ENCODE data around the gene KCNE1. TPM values are rescaled to one million over a fixed set of nuclear protein-coding genes. Genes with fewer than 3 reads are reported as not detected.
"Not testable (repeated sequence)": the region's sequence is repeated elsewhere in the genome, so short reads cannot be mapped to it uniquely, and the experiment has no call there.

Gene KCNE1
- total RNA-seq, 1 experiment from 2014 or later = 0.06 TPM

DNA sequence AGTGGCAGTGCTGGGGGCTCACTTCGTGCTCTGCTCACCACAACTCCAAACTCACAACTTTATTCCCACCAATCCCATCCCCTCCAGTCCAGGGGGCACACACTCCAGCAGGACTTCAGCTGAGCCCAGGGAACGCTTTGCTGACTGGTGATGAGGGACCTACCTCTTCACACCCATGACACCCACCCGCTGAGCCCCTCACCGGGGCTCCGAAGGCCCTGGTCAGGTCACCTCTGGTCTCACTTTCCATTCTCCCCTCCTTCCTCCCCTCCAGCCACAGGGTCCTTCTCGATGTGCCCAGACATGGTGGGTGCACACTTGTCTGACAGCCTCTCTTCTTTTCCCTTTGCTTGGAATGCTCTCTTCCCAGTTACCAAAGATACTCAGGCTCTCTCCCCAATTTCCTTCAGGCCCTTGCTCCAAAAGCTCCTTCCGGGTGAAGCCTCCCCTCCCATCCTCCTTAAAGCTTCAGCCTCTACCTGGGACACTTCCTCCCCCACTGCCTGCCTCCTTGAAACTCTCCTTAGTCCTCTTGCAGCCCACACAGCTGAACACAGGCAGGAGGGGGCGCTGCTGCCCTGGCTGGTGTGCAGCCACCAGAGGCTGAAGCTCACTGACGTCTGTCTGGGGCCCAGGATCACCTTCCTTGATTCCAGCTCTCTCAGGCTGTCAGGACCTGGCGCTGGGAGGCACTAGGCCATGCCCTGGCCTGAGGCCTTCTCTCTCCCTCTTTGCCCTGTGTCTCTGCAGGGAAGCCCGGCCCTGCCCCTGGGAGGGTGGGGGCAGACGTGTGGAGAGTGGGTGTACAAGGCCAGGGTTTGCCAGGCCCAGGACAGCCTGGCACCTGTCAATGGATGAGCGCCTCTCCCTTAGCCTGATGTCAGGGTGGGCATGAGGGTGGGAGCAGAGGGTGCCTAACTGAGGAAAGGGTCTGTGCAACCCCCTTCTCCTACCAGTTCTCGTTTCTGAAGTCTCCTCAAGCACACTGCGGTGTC, 1.6 kb downstream of the KCNE1 start:
- peak; percentile 57 to 63 for DNase-seq
- no peaks in the 10 kb centered on the region for H3K4me1 ChIP-seq
- H3K27ac ChIP-seq = no peak overlapping the region

DNA sequence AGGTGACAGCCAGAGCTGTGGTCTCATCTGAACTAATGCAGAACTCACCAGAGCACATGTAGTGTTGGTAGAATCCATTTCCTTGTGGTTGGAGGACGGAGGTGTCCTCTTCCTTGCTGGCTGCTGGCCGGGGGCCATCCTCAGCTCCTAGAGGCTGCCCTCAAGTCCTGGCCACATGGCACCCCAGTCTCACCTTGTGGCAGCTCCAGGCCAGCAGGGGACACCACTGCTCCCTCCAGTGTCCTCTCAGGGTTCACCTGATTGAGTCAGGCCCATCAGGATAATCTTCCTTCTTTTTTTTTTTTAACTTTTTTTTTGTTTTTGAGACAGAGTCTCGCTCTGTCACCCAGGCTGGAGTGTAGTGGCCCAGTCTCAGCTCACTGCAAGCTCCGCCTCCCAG, 2.9 kb downstream of the KCNE1 start:
- no peak overlapping the region for H3K27ac ChIP-seq
- H3K4me3 ChIP-seq = no peak overlapping the region
- no peaks in the 10 kb centered on the region for H3K36me3 ChIP-seq
- no peaks in the 10 kb centered on the region for H3K4me1 ChIP-seq
- no peak for DNase-seq
- H3K27me3 ChIP-seq = no peaks in the 10 kb centered on the region
- no peaks in the 10 kb centered on the region; the same call in 1 of the 2 replicates for H3K9me3 ChIP-seq (replicated peaks)

More for the DNA sequence above, 1.6 kb downstream of the KCNE1 start:
- no peaks in the 10 kb centered on the region for H3K36me3 ChIP-seq
- H3K4me3 ChIP-seq = no peak overlapping the region
- no peaks in the 10 kb centered on the region for H3K9me3 ChIP-seq (replicated peaks)
- no peaks in the 10 kb centered on the region for H3K27me3 ChIP-seq

DNA sequence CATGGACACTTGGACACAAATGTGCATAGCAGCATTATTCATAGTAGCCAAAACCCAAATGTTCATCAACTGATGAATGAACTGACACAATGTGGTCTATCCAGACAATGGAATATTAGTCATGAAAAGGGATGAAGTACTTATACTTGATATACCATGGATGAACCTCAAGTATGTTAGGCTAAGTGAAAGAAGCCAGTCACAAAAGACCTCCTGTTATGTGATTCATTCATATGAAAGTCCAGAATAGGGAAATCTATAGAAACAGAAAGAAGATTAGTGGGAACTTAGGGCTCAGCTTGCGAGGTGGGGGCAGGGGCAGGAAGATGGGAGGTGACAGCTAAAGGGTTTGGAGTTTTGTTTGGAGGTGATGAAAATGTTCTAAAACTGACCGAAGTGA, 7.4 kb downstream of the KCNE1 start:
- H3K4me3 ChIP-seq = no peak overlapping the region
- H3K27ac ChIP-seq = no peak overlapping the region
- H3K4me1 ChIP-seq = no peaks in the 10 kb centered on the region
- no peak for DNase-seq
- H3K27me3 ChIP-seq = no peaks in the 10 kb centered on the region
- no peaks in the 10 kb centered on the region for H3K36me3 ChIP-seq
- H3K9me3 ChIP-seq (replicated peaks) = no peaks in the 10 kb centered on the region; the same call in 1 of the 2 replicates

GRCh38 chr21:34502480-34503106, 9.4 kb downstream of the KCNE1 start:
- no peak for DNase-seq
- H3K9me3 ChIP-seq (replicated peaks) = no peaks in the 10 kb centered on the region; the same call in 1 of the 2 replicates
- H3K4me1 ChIP-seq = no peaks in the 10 kb centered on the region
- H3K36me3 ChIP-seq = no peaks in the 10 kb centered on the region
- no peaks in the 10 kb centered on the region for H3K27me3 ChIP-seq
- H3K4me3 ChIP-seq = no peak overlapping the region
- H3K27ac ChIP-seq = no peak overlapping the region

DNA sequence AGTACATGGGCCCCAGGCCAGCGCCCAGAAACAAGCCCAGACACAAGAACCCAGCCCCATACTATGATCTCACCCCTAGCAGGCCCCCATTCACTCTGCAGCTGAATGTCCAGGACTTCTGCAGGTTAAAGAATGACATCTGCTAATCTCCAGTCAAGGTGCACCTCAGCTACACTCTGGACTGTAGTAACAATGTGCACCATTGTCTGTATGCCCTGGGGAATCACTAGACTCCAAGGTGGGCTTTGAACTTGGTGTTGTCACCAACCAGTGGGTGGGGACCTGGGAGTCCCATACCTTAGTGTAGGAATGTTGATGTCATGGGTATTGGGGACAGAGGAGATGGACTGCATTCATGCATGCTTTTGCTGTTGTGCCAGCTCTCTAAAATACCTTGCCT, 10.3 kb downstream of the KCNE1 start:
- H3K27me3 ChIP-seq = no peaks in the 10 kb centered on the region
- no peak for DNase-seq
- no peak overlapping the region for H3K27ac ChIP-seq
- no peaks in the 10 kb centered on the region for H3K4me1 ChIP-seq
- H3K4me3 ChIP-seq = no peak overlapping the region
- peaks cover 5% of the 10 kb centered on the region for H3K9me3 ChIP-seq (replicated peaks)
- H3K36me3 ChIP-seq = no peaks in the 10 kb centered on the region

- Histone ChIP-seq H3K36me3 (no peaks in the 10 kb centered on the region), H3K9me3 (replicated peaks) (peaks cover 8% of the 10 kb centered on the region), H3K4me3 (no peak overlapping the region), H3K27me3 (no peaks in the 10 kb centered on the region), H3K27ac (no peak overlapping the region), H3K4me1 (no peaks in the 10 kb centered on the region)
- no peak for DNase-seq
Observed at GRCh38 chr21:34500191-34500590, 11.8 kb downstream of the KCNE1 start.

DNA sequence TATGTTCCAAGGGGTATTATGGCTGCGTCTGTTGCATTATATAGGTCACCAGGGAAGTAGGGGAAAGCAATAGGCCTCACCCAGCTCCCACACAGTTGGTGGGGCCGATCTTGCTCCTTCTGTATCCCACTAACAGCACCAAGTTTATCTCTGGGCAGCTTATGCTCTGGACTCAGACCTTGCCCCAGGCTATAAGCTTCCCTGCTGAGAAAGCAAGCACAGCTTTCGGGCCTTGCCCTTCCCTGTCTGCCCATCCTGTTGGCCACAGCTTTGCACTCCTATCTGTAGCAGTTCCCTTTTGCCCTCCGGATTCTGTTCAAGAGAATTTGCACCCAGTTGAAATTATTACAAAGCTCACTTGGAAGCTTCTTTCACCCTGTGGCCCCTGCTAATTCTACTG, 12.9 kb downstream of the KCNE1 start:
- H3K27ac ChIP-seq = no peak overlapping the region
- peak in 1 of 2 experiments; percentile 18 for DNase-seq
- H3K4me1 ChIP-seq = no peaks in the 10 kb centered on the region
- peaks cover 8% of the 10 kb centered on the region for H3K9me3 ChIP-seq (replicated peaks)
- no peaks in the 10 kb centered on the region for H3K36me3 ChIP-seq
- no peaks in the 10 kb centered on the region for H3K27me3 ChIP-seq
- no peak overlapping the region for H3K4me3 ChIP-seq

DNA sequence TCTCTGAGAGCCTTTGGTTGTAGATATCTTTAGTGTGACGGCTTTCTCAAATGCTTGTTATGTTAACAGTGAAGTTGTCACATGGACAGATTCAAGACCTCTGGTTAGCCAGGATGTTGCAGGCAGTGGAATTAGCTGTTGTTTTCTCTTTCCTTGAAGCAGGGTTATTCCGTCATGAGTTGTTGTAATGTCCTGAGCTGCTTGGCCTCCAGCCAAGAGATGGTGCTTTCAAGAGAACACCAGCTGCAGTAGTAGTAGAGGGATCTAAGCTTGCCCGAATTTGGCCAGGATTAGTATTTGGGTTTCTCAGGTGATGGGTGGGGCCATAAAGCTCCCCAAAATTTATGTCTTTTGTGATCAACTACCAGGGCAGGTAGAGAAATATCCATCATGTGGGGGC, 13.4 kb downstream of the KCNE1 start:
- no peak overlapping the region for H3K4me3 ChIP-seq
- H3K36me3 ChIP-seq = no peaks in the 10 kb centered on the region
- DNase-seq = peak; percentile 43 to 61
- no peaks in the 10 kb centered on the region for H3K4me1 ChIP-seq
- H3K9me3 ChIP-seq (replicated peaks) = peaks cover 8% of the 10 kb centered on the region
- no peak overlapping the region for H3K27ac ChIP-seq
- no peaks in the 10 kb centered on the region for H3K27me3 ChIP-seq

DNA sequence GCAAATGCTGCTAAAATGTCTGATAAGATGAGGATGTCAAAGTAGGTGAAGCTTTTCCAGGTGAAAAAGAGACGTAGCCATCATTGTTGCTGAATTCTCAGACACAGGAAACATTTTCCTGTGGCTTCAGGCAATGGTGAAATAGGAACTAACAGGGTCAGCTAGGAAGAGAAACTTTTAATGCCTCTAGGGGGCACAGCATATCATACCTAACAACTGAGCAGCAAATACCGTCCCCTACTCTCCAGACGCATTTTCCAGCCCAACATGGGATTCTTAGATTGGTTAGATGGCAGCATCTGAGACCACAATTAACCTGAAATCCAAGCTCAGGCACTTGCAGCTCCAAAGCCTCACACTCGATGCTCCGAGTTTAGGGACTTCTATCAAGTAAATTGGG, 28.2 kb downstream of the KCNE1 start:
- H3K4me1 ChIP-seq; H3K27ac ChIP-seq; H3K4me3 ChIP-seq; H3K27me3 ChIP-seq; H3K9me3 ChIP-seq (replicated peaks); H3K36me3 ChIP-seq; DNase-seq: not testable (repeated sequence)

DNA sequence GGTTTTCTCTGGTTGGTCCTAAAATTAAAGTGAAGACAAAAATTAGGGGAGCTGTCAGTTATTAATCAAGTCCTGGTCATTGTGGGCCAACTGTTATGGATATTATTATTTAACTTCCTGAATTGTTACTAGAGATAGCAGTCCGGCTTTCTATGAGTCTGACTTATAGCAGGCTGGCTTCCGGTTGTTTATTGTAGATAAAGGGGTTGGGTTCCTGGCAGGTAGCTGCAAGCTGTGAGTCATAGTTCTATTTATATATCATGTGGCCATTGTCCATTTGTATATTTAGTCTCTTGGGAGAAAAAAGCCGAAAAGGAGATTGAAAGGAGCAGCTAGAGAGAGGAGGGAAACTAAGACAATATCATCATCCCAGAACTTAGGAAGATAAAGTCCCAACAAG, 28.6 kb downstream of the KCNE1 start:
- H3K27me3 ChIP-seq; H3K4me1 ChIP-seq; DNase-seq; H3K27ac ChIP-seq; H3K9me3 ChIP-seq (replicated peaks); H3K36me3 ChIP-seq; H3K4me3 ChIP-seq: not testable (repeated sequence)

- H3K4me3 ChIP-seq; H3K4me1 ChIP-seq; H3K36me3 ChIP-seq; H3K27ac ChIP-seq; DNase-seq; H3K9me3 ChIP-seq (replicated peaks); H3K27me3 ChIP-seq: not testable (repeated sequence)
Observed at GRCh38 chr21:34467333-34467732, 44.7 kb downstream of the KCNE1 start.

GRCh38 chr21:34459426-34459825, 52.6 kb downstream of the KCNE1 start:
- H3K4me3 ChIP-seq; H3K27ac ChIP-seq; H3K4me1 ChIP-seq; H3K36me3 ChIP-seq; H3K9me3 ChIP-seq (replicated peaks); DNase-seq; H3K27me3 ChIP-seq: not testable (repeated sequence)

DNA sequence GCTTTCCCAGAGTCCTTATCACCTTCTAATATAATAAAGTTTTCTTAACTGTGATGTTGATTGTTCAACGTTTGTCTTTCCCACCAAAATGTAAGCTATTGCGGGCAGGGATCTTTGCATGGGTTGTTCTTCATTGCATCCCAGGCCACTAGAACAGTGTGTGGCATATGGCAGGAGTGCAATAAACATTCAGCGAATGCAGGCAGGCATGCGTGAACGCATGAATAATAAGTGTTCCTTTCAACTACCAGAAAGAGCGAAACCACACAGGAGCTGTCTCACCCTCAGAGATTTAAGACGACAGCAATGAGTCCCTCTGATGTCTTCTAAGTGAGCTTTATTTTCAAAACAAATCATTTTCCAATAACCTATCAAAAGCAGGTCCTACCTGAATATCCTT, 53.7 kb downstream of the KCNE1 start:
- not testable (repeated sequence) for DNase-seq; H3K27me3 ChIP-seq; H3K9me3 ChIP-seq (replicated peaks); H3K27ac ChIP-seq; H3K4me1 ChIP-seq; H3K4me3 ChIP-seq; H3K36me3 ChIP-seq

GRCh38 chr21:34456180-34456579, 55.8 kb downstream of the KCNE1 start:
- DNase-seq; H3K9me3 ChIP-seq (replicated peaks); H3K4me1 ChIP-seq; H3K4me3 ChIP-seq; H3K36me3 ChIP-seq; H3K27me3 ChIP-seq; H3K27ac ChIP-seq: not testable (repeated sequence)

- not testable (repeated sequence) for H3K9me3 ChIP-seq (replicated peaks); H3K4me1 ChIP-seq; H3K36me3 ChIP-seq; H3K4me3 ChIP-seq; H3K27ac ChIP-seq; H3K27me3 ChIP-seq; DNase-seq
Observed at GRCh38 chr21:34455628-34456027, 56.4 kb downstream of the KCNE1 start.

Data from SJCRH30 (cell line).